Neuronal stem cell (in vitro differentiated cells): ENCODE data around the gene PRKN.

Source experiments
- DNase-seq: peaks from one replicate; pipeline ENCODE4 v3.0.0-alpha.2; 2013; ENCODE audit warnings: low spot score
- H2AFZ ChIP-seq: one replicate; pipeline ENCODE4 v1.6.1; 2013; ENCODE audit warnings: mild to moderate bottlenecking, low read length, inconsistent platforms
- H2AK5ac ChIP-seq: 2 replicates; pipeline ENCODE4 v1.6.1; 2013; ENCODE audit warnings: low read depth, mild to moderate bottlenecking, inconsistent platforms, low read length, moderate library complexity, mixed read lengths
- H2BK120ac ChIP-seq: 2 replicates; pipeline ENCODE4 v1.6.1; 2013; ENCODE audit warnings: low read depth, mild to moderate bottlenecking, inconsistent platforms, low read length, moderate library complexity, mixed read lengths
- H2BK12ac ChIP-seq: one replicate; pipeline ENCODE4 v1.6.1; 2013; ENCODE audit warnings: low read length, inconsistent platforms
- H2BK15ac ChIP-seq: 2 replicates; pipeline ENCODE4 v1.6.1; 2013; ENCODE audit warnings: mild to moderate bottlenecking, low read length, inconsistent platforms, mixed read lengths
- H2BK5ac ChIP-seq: one replicate; pipeline ENCODE4 v1.6.1; 2013; ENCODE audit warnings: inconsistent platforms, mild to moderate bottlenecking, low read length, moderate library complexity
- H3K14ac ChIP-seq: one replicate; pipeline ENCODE4 v1.6.1; 2013; ENCODE audit warnings: low read length, inconsistent platforms
- H3K18ac ChIP-seq: 2 replicates; pipeline ENCODE4 v1.6.1; 2013; ENCODE audit warnings: low read length, inconsistent platforms
- H3K23ac ChIP-seq: 2 replicates; pipeline ENCODE4 v1.6.1; 2013; ENCODE audit warnings: low read depth, mild to moderate bottlenecking, mixed read lengths, low read length, inconsistent platforms; ENCODE audit not compliant: poor library complexity
- H3K27ac ChIP-seq: replicated peaks from 3 replicates; pipeline ENCODE4 v1.5.1; 2013; ENCODE audit warnings: low read length, inconsistent platforms
- H3K27me3 ChIP-seq, 3 experiments: 2 replicates each; pipeline ENCODE4 v1.6.1; 2013; ENCODE audit warnings: low read length in 3 of 3, mild to moderate bottlenecking in 2 of 3, inconsistent platforms in 1 of 3, low read depth in 1 of 3, mixed read lengths in 1 of 3, moderate library complexity in 1 of 3; ENCODE audit not compliant: control insufficient read depth in 3 of 3, insufficient read depth in 3 of 3
- H3K36me3 ChIP-seq, 2 donors: replicated peaks in 1 of 2; 2 replicates each; pipeline ENCODE4 v1.6.1; 2013; ENCODE audit warnings: low read length in 2 of 2; ENCODE audit not compliant: control insufficient read depth in 2 of 2, insufficient read depth in 2 of 2
- H3K4ac ChIP-seq: 2 replicates; pipeline ENCODE4 v1.6.1; 2013; ENCODE audit warnings: inconsistent platforms, mild to moderate bottlenecking, low read length, moderate library complexity
- H3K4me1 ChIP-seq, 2 donors: 1 replicate in 1 of 2; 2 replicates in 1 of 2; pipeline ENCODE4 v1.6.1; 2013; ENCODE audit warnings: low read length in 2 of 2, low read depth in 1 of 2; ENCODE audit not compliant: control insufficient read depth in 2 of 2, insufficient read depth in 1 of 2
- H3K4me2 ChIP-seq: one replicate; pipeline ENCODE4 v1.6.1; 2013; ENCODE audit warnings: mild to moderate bottlenecking, low read length, inconsistent platforms; ENCODE audit not compliant: insufficient read depth, poor library complexity, severe bottlenecking
- H3K4me3 ChIP-seq, 2 donors: 2 replicates each; pipeline ENCODE4 v1.5.1; 2013; ENCODE audit warnings: low read length in 2 of 2, mild to moderate bottlenecking in 2 of 2, inconsistent platforms in 1 of 2, moderate library complexity in 1 of 2
- H3K79me1 ChIP-seq: one replicate; pipeline ENCODE4 v1.6.1; 2013; ENCODE audit warnings: low read depth, mild to moderate bottlenecking, inconsistent platforms, low read length, moderate library complexity
- H3K9ac ChIP-seq: one replicate; pipeline ENCODE4 v1.6.1; 2013; ENCODE audit warnings: mild to moderate bottlenecking, low read depth, low read length, inconsistent platforms; ENCODE audit not compliant: poor library complexity
- H3K9me3 ChIP-seq, 2 donors: replicated peaks in 1 of 2; 2 replicates each; pipeline versions ENCODE3 to v1.6.1; 2013; ENCODE audit warnings: low read length in 2 of 2, mild to moderate bottlenecking in 2 of 2, inconsistent platforms in 1 of 2, low read depth in 1 of 2, mixed read lengths in 1 of 2, moderate library complexity in 1 of 2; ENCODE audit not compliant: control insufficient read depth in 2 of 2, insufficient read depth in 1 of 2
- H4K8ac ChIP-seq: one replicate; pipeline ENCODE4 v1.6.1; 2013; ENCODE audit warnings: low read depth, mild to moderate bottlenecking, inconsistent platforms, low read length, moderate library complexity
- H4K91ac ChIP-seq: one replicate; pipeline ENCODE4 v1.6.1; 2013; ENCODE audit warnings: low read length, low read depth, mild to moderate bottlenecking, inconsistent platforms; ENCODE audit not compliant: poor library complexity
- WGBS, 2 donors: extraction: QIAGEN DNeasy Blood & Tissue Kit; methylation state at CpG; one replicate each; pipeline ENCODE4 v1.1.7; 2013; ENCODE audit warnings: missing lambda C conversion rate in 2 of 2, mixed read lengths in 1 of 2; ENCODE audit not compliant: insufficient read length in 2 of 2, insufficient replicate concordance in 1 of 2; ENCODE audit errors: extremely low coverage in 2 of 2; 5-methylcytosine and 5-hydroxymethylcytosine counted together

Gene PRKN

GRCh38 chr6:161446296-161446925 lies 1281.2 kb downstream of the PRKN start:
- WGBS, 2 donors = 100% methylated on average over 1 of the region's 6 CpGs; no CpG with 5 or more reads in 1 of the 2 donors
- Histone ChIP-seq H3K27ac (peak overlapping the region; percentile 41), H2BK15ac (no peak overlapping the region), H3K4me3 (no peak overlapping the region), H3K79me1 (no peaks in the 10 kb centered on the region), H4K91ac (no peak overlapping the region), H3K9ac (no peak overlapping the region), H2BK12ac (no peak overlapping the region), H4K8ac (no peak overlapping the region), H2AFZ (no peak overlapping the region), H3K14ac (no peak overlapping the region), H2BK120ac (no peak overlapping the region), H2BK5ac (peak overlapping the region; percentile 3), H3K18ac (peak overlapping the region; percentile 66), H3K4ac (peak overlapping the region; percentile 26), H3K27me3 (no peaks in the 10 kb centered on the region), H3K4me2 (no peak overlapping the region), H3K23ac (no peak overlapping the region), H3K4me1 (peaks cover 17 to 20% of the 10 kb centered on the region in 2 donors), H3K9me3 (no peaks in the 10 kb centered on the region), H2AK5ac (peak overlapping the region; percentile 65), H3K36me3 (no peaks in the 10 kb centered on the region)
- DNase-seq = no peak

- no peak overlapping the region for H3K4me3 ChIP-seq
- H3K27me3 ChIP-seq = no peaks in the 10 kb centered on the region
- peak overlapping the region; percentile 66 for H3K23ac ChIP-seq
- H2BK120ac ChIP-seq = no peak overlapping the region
- H4K91ac ChIP-seq = no peak overlapping the region
- H3K4me1 ChIP-seq = peaks cover 17 to 20% of the 10 kb centered on the region in 2 donors
- H2AK5ac ChIP-seq = peak overlapping the region; percentile 26
- H2BK5ac ChIP-seq = no peak overlapping the region
- no peaks in the 10 kb centered on the region for H3K9me3 ChIP-seq
- DNase-seq = no peak
- H2BK15ac ChIP-seq = peak overlapping the region; percentile 33
- H3K36me3 ChIP-seq = no peaks in the 10 kb centered on the region
- H3K4ac ChIP-seq = peak overlapping the region; percentile 19
- H3K79me1 ChIP-seq = no peaks in the 10 kb centered on the region
- no peak overlapping the region for H3K9ac ChIP-seq
- no CpG with 5 or more reads among the region's 20 CpGs for WGBS, 2 donors
- no peak overlapping the region for H3K4me2 ChIP-seq
- peak overlapping the region; percentile 75 for H2AFZ ChIP-seq
- H3K18ac ChIP-seq = peak overlapping the region; percentile 88
- no peak overlapping the region for H4K8ac ChIP-seq
- no peak overlapping the region for H3K14ac ChIP-seq
- no peak overlapping the region for H3K27ac ChIP-seq
- H2BK12ac ChIP-seq = peak overlapping the region; percentile 93
These were observed 1282.4 kb downstream of the PRKN start for GRCh38 chr6:161445021-161445799.

DNA sequence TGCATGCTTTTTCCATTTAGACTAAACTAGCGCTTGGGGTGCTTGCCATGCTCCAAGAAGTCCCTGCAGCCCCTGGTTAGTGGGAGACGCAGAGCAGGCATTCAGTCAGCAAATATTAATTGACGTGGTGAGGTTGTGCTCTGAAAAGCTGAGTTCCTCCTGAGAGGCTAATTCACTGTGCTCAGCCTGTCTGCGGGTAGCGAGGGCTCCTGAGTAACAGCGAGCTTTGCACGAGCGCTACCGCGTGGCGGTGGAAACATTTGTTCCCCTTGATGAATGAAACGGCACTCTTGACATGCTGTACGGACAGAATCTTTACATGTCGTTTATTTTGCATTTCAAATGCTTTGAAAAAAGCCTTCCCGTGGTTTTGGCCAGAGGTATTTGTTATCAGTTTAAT lies 1283.1 kb downstream of the PRKN start:
- peak overlapping the region; percentile 38 for H3K14ac ChIP-seq
- no peaks in the 10 kb centered on the region for H3K36me3 ChIP-seq
- H2BK15ac ChIP-seq = no peak overlapping the region
- no peak overlapping the region for H3K4ac ChIP-seq
- H4K8ac ChIP-seq = no peak overlapping the region
- H2BK120ac ChIP-seq = no peak overlapping the region
- no peak overlapping the region for H3K4me2 ChIP-seq
- H3K27ac ChIP-seq = no peak overlapping the region
- peak overlapping the region; percentile 75 for H2AFZ ChIP-seq
- no CpG with 5 or more reads among the region's 15 CpGs for WGBS, 2 donors
- H3K9ac ChIP-seq = no peak overlapping the region
- peak overlapping the region; percentile 88 for H3K18ac ChIP-seq
- H4K91ac ChIP-seq = no peak overlapping the region
- H2AK5ac ChIP-seq = no peak overlapping the region
- H3K9me3 ChIP-seq = no peaks in the 10 kb centered on the region
- DNase-seq = no peak
- H3K23ac ChIP-seq = no peak overlapping the region
- peaks cover 17 to 20% of the 10 kb centered on the region in 2 donors for H3K4me1 ChIP-seq
- H3K4me3 ChIP-seq = no peak overlapping the region
- no peaks in the 10 kb centered on the region for H3K79me1 ChIP-seq
- H2BK12ac ChIP-seq = no peak overlapping the region
- no peak overlapping the region for H2BK5ac ChIP-seq
- H3K27me3 ChIP-seq = no peaks in the 10 kb centered on the region

DNA sequence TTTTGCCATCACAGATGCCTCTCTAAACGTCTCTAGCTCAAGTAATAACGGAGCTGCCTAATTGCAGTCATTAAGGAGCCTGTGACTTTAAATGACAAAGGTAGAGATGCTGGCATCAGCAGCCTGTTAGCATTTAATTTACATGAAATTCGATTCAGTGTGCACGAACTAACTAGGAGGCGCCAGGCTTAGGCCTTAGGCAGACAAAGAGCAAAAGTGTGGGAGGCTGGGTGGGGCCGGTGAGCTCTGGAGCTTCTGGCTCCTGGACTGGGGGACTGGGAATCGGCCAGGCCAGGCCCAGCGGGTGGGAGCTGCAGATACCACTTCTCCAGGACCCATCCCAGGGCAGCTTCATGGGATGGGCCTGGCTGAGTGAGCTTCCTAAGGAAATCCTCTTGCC lies 1283.7 kb downstream of the PRKN start:
- Histone ChIP-seq H3K18ac (peak overlapping the region; percentile 82), H2BK5ac (no peak overlapping the region), H4K8ac (no peak overlapping the region), H2BK15ac (no peak overlapping the region), H3K14ac (no peak overlapping the region), H3K4me3 (no peak overlapping the region), H3K27me3 (no peaks in the 10 kb centered on the region), H3K23ac (no peak overlapping the region), H4K91ac (no peak overlapping the region), H2AK5ac (no peak overlapping the region), H3K4ac (no peak overlapping the region), H3K9ac (no peak overlapping the region), H2BK12ac (no peak overlapping the region), H3K4me1 (peaks cover 17 to 20% of the 10 kb centered on the region in 2 donors), H3K27ac (no peak overlapping the region), H3K36me3 (no peaks in the 10 kb centered on the region), H3K4me2 (no peak overlapping the region), H3K79me1 (no peaks in the 10 kb centered on the region), H2BK120ac (peak overlapping the region; percentile 41), H3K9me3 (no peaks in the 10 kb centered on the region), H2AFZ (peak overlapping the region; percentile 75)
- DNase-seq = no peak
- WGBS, 2 donors = no CpG with 5 or more reads among the region's 8 CpGs
